ENCODE results near the gene NUBPL.

The NUBPL gene

GRCh38 chr14:31677630-31678029 lies 116.4 kb downstream of the NUBPL start:
- no peak overlapping the region for H3K9ac ChIP-seq (ENCODE audit: low read length)
- no peaks in the 10 kb centered on the region for H3K4me1 ChIP-seq (ENCODE audit: control insufficient read depth, low read depth, low read length)
- H3K27me3 ChIP-seq (ENCODE audit: control insufficient read depth, insufficient read depth, low read length) = no peaks in the 10 kb centered on the region
- H3K36me3 ChIP-seq (ENCODE audit: control insufficient read depth, low read depth, low read length) = no peaks in the 10 kb centered on the region
- H3K9me3 ChIP-seq (ENCODE audit: control insufficient read depth, low read depth, low read length) = no peaks in the 10 kb centered on the region
- H3K27ac ChIP-seq (ENCODE audit: low read length) = no peak overlapping the region
- no peak overlapping the region for H3K4me3 ChIP-seq (ENCODE audit: low read length)

GRCh38 chr14:31678421-31679249 lies 117.4 kb downstream of the NUBPL start:
- H3K36me3 ChIP-seq (ENCODE audit: control insufficient read depth, low read depth, low read length) = no peaks in the 10 kb centered on the region
- no peak overlapping the region for H3K9ac ChIP-seq (ENCODE audit: low read length)
- H3K9me3 ChIP-seq (ENCODE audit: control insufficient read depth, low read depth, low read length) = no peaks in the 10 kb centered on the region
- H3K4me3 ChIP-seq (ENCODE audit: low read length) = no peak overlapping the region
- H3K4me1 ChIP-seq (ENCODE audit: control insufficient read depth, low read depth, low read length) = no peaks in the 10 kb centered on the region
- H3K27ac ChIP-seq (ENCODE audit: low read length) = no peak overlapping the region
- H3K27me3 ChIP-seq (ENCODE audit: control insufficient read depth, insufficient read depth, low read length) = no peaks in the 10 kb centered on the region

GRCh38 chr14:31682768-31683167 lies 121.6 kb downstream of the NUBPL start:
- Histone ChIP-seq H3K27ac (ENCODE audit: low read length) (no peak overlapping the region), H3K9me3 (ENCODE audit: control insufficient read depth, low read depth, low read length) (no peaks in the 10 kb centered on the region), H3K27me3 (ENCODE audit: control insufficient read depth, insufficient read depth, low read length) (no peaks in the 10 kb centered on the region), H3K4me3 (ENCODE audit: low read length) (no peak overlapping the region), H3K36me3 (ENCODE audit: control insufficient read depth, low read depth, low read length) (no peaks in the 10 kb centered on the region), H3K4me1 (ENCODE audit: control insufficient read depth, low read depth, low read length) (no peaks in the 10 kb centered on the region), H3K9ac (ENCODE audit: low read length) (no peak overlapping the region)

GRCh38 chr14:31687726-31688125 lies 126.5 kb downstream of the NUBPL start:
- Histone ChIP-seq H3K36me3 (ENCODE audit: control insufficient read depth, low read depth, low read length) (no peaks in the 10 kb centered on the region), H3K27ac (ENCODE audit: low read length) (no peak overlapping the region), H3K4me1 (ENCODE audit: control insufficient read depth, low read depth, low read length) (no peaks in the 10 kb centered on the region), H3K9ac (ENCODE audit: low read length) (no peak overlapping the region), H3K4me3 (ENCODE audit: low read length) (no peak overlapping the region), H3K27me3 (ENCODE audit: control insufficient read depth, insufficient read depth, low read length) (no peaks in the 10 kb centered on the region), H3K9me3 (ENCODE audit: control insufficient read depth, low read depth, low read length) (no peaks in the 10 kb centered on the region)

- H3K27me3 ChIP-seq (ENCODE audit: control insufficient read depth, insufficient read depth, low read length) = no peaks in the 10 kb centered on the region
- no peak overlapping the region for H3K4me3 ChIP-seq (ENCODE audit: low read length)
- H3K36me3 ChIP-seq (ENCODE audit: control insufficient read depth, low read depth, low read length) = no peaks in the 10 kb centered on the region
- no peak overlapping the region for H3K27ac ChIP-seq (ENCODE audit: low read length)
- H3K4me1 ChIP-seq (ENCODE audit: control insufficient read depth, low read depth, low read length) = no peaks in the 10 kb centered on the region
- H3K9ac ChIP-seq (ENCODE audit: low read length) = no peak overlapping the region
- H3K9me3 ChIP-seq (ENCODE audit: control insufficient read depth, low read depth, low read length) = no peaks in the 10 kb centered on the region
Measured at GRCh38 chr14:31690056-31690455, 128.9 kb downstream of the NUBPL start.

GRCh38 chr14:31692376-31692781 lies 131.2 kb downstream of the NUBPL start:
- Histone ChIP-seq H3K9ac (ENCODE audit: low read length) (no peak overlapping the region), H3K4me1 (ENCODE audit: control insufficient read depth, low read depth, low read length) (no peaks in the 10 kb centered on the region), H3K27me3 (ENCODE audit: control insufficient read depth, insufficient read depth, low read length) (no peaks in the 10 kb centered on the region), H3K4me3 (ENCODE audit: low read length) (no peak overlapping the region), H3K27ac (ENCODE audit: low read length) (no peak overlapping the region), H3K36me3 (ENCODE audit: control insufficient read depth, low read depth, low read length) (no peaks in the 10 kb centered on the region), H3K9me3 (ENCODE audit: control insufficient read depth, low read depth, low read length) (no peaks in the 10 kb centered on the region)

- no peak overlapping the region for H3K9ac ChIP-seq (ENCODE audit: low read length)
- no peaks in the 10 kb centered on the region for H3K4me1 ChIP-seq (ENCODE audit: control insufficient read depth, low read depth, low read length)
- H3K27ac ChIP-seq (ENCODE audit: low read length) = no peak overlapping the region
- H3K27me3 ChIP-seq (ENCODE audit: control insufficient read depth, insufficient read depth, low read length) = no peaks in the 10 kb centered on the region
- no peak overlapping the region for H3K4me3 ChIP-seq (ENCODE audit: low read length)
- H3K36me3 ChIP-seq (ENCODE audit: control insufficient read depth, low read depth, low read length) = no peaks in the 10 kb centered on the region
- H3K9me3 ChIP-seq (ENCODE audit: control insufficient read depth, low read depth, low read length) = peaks cover 6% of the 10 kb centered on the region
Measured at GRCh38 chr14:31696378-31696777, 135.2 kb downstream of the NUBPL start.

- Histone ChIP-seq H3K4me1 (ENCODE audit: control insufficient read depth, low read depth, low read length) (no peaks in the 10 kb centered on the region), H3K36me3 (ENCODE audit: control insufficient read depth, low read depth, low read length) (no peaks in the 10 kb centered on the region), H3K9ac (ENCODE audit: low read length) (no peak overlapping the region), H3K4me3 (ENCODE audit: low read length) (no peak overlapping the region), H3K9me3 (ENCODE audit: control insufficient read depth, low read depth, low read length) (peaks cover 18% of the 10 kb centered on the region), H3K27me3 (ENCODE audit: control insufficient read depth, insufficient read depth, low read length) (no peaks in the 10 kb centered on the region), H3K27ac (ENCODE audit: low read length) (no peak overlapping the region)
Measured at GRCh38 chr14:31699809-31700208, 138.6 kb downstream of the NUBPL start.

GRCh38 chr14:31700282-31701074 lies 139.3 kb downstream of the NUBPL start:
- Histone ChIP-seq H3K27me3 (ENCODE audit: control insufficient read depth, insufficient read depth, low read length) (no peaks in the 10 kb centered on the region), H3K4me3 (ENCODE audit: low read length) (no peak overlapping the region), H3K9me3 (ENCODE audit: control insufficient read depth, low read depth, low read length) (peaks cover 18% of the 10 kb centered on the region), H3K4me1 (ENCODE audit: control insufficient read depth, low read depth, low read length) (no peaks in the 10 kb centered on the region), H3K9ac (ENCODE audit: low read length) (no peak overlapping the region), H3K27ac (ENCODE audit: low read length) (no peak overlapping the region), H3K36me3 (ENCODE audit: control insufficient read depth, low read depth, low read length) (no peaks in the 10 kb centered on the region)

- Histone ChIP-seq H3K27ac (ENCODE audit: low read length) (no peak overlapping the region), H3K27me3 (ENCODE audit: control insufficient read depth, insufficient read depth, low read length) (no peaks in the 10 kb centered on the region), H3K36me3 (ENCODE audit: control insufficient read depth, low read depth, low read length) (no peaks in the 10 kb centered on the region), H3K4me1 (ENCODE audit: control insufficient read depth, low read depth, low read length) (no peaks in the 10 kb centered on the region), H3K9ac (ENCODE audit: low read length) (no peak overlapping the region), H3K9me3 (ENCODE audit: control insufficient read depth, low read depth, low read length) (peaks cover 18% of the 10 kb centered on the region), H3K4me3 (ENCODE audit: low read length) (no peak overlapping the region)
Measured at GRCh38 chr14:31702130-31702529, 140.9 kb downstream of the NUBPL start.

GRCh38 chr14:31703056-31703455 lies 141.9 kb downstream of the NUBPL start:
- Histone ChIP-seq H3K27me3 (ENCODE audit: control insufficient read depth, insufficient read depth, low read length) (no peaks in the 10 kb centered on the region), H3K27ac (ENCODE audit: low read length) (no peak overlapping the region), H3K9ac (ENCODE audit: low read length) (no peak overlapping the region), H3K36me3 (ENCODE audit: control insufficient read depth, low read depth, low read length) (no peaks in the 10 kb centered on the region), H3K4me3 (ENCODE audit: low read length) (no peak overlapping the region), H3K9me3 (ENCODE audit: control insufficient read depth, low read depth, low read length) (peaks cover 18% of the 10 kb centered on the region), H3K4me1 (ENCODE audit: control insufficient read depth, low read depth, low read length) (no peaks in the 10 kb centered on the region)
